ENCODE measurements around the gene CD248. TPM values are rescaled to one million over a fixed set of nuclear protein-coding genes. Genes with fewer than 3 reads are reported as not detected.
A peak's percentile ranks its signal among the peaks of the same experiment; 100 is the strongest.
"Not testable (repeated sequence)": the region's sequence is repeated elsewhere in the genome, so short reads cannot be mapped to it uniquely, and the experiment has no call there.

CD248 gene
- total RNA-seq, 1 donor from 2014 or later: not detected

DNA sequence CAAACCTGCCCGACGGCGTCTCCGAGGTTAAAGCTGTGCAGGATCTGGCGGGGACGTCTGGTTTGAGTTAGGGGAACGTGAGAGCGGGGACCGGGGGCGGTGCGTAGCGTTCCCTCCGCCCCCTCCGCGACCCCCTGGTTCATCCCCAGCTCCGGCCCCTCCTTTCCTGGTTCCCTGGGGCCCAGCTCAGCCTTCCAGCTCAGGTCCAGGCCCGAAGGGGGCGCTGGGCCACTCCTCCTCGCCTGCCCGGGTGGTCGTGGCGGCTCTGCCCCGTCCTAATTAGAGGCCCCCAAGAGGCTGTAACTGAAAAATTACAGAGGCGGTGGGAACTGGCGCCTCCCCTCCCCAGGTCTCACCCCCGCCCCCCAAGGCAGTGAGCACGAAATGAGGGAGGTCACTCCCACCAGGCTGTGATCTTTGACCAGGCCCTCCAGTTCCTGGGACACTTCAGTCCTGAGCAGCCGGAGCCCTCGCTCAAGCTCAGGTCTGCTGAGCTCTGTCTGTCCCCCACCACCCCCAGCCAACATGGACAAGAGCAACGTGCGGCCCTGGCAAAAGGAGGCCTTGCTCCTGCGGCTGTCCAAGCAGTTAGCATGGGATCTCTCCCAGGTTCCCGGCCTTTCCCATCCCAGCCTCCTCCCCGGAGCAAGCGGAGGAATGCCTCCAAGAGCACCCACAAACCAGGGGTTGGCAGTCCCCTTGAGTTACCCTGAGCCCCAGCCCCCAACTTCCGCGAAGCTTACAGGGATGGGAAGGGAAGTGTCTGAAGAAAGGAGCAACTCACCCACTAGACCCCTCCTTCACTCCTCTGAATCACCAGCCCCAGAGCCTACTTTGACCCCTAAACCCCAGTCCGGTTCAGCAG, 3.3 kb downstream of the CD248 start:
- no peak for DNase-seq (ENCODE audit: low read depth, low spot score)

DNA sequence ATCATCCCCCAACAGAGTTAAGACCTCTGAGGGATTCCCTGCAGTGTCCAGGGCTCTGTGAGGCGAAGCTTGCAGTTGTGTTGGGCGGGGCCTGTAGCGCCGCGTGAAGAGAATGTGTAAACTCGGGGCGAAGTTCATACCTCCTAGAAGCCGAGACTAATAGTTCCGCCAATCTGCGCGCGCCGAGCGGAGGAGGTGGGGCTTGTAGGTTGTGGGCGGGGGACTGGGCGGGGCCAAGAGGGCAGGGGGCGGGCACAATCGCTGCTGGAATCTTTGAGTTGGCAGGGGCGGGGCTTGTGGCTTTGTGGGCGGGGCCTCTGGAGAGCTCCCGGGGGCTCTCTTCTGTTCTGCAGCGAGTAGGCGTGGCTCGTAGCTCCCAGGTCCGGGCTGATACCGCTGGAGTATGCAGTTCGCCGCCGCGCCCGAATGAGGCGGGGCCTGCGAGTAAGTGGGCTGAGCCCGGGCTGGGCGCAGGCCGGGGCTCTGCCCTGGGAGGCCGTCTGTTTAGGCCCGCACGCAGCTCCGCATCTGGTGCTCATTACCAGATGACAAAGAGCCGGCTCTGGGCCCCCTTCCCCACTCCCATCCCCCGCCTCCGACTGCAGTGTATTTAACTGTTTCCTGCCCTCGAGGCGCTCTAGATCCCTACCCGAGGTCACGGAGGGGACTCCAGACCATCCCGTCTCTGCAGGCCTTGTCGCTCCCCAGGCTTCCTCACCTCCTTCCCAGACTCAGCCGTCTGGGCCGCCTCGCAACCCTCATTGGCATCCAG, 4.1 kb downstream of the CD248 start:
- peak; percentile 81 for DNase-seq (ENCODE audit: low read depth, low spot score)

DNA sequence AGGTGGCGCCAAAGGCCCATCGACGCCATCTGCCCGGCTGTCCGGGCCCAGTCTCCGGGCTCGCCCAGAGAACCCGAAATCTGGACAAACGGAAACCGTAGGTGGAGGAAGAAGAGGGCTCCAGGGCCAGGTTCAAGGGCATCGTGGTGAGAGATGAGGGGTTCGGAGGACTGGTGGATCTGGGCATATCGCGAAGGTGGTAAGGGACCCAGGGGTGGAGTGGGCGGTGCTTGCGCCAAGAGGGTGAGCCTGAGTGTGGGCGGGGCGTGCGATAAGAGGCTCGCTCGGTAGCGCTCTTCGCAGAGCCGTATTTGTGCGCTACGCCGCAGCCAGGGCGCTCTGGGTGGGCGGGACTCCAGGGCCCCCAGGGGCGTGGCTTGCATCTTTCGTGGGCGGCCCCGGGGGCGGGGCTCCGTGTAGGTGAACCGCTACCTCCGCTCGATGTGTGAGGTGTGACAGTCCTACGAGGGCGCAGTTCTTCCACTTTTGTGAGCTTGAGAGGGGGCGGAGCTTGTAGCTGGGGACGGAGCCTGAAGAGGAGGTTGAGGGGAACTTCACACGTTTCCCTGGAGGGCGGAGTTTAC, 4.8 kb downstream of the CD248 start:
- peak; percentile 71 for DNase-seq (ENCODE audit: low read depth, low spot score)

DNA sequence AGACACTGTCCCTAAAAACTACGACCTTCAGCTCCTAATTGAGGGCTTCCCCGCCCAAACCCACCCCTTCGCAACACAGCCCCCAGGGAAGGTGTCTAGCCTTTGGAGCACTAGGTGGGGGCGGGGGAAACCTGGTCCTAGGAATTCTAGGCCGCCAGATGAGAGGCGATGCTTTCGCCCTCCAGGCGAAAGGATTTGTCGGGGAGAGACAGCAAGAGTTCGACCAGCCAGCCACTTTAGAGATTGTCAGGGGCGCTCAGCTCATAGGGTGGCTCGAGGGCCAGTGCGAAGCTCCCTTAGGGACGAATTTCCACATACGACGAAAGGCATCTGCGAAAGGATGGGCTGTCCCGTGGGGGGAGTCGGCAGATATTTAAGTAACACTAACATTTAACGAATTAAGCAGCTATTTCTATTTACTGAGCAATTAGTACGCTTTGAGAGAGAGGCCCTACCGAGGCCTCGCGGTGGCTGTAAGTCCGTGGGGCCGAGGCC, 5.3 kb downstream of the CD248 start:
- no peak for DNase-seq (ENCODE audit: low read depth, low spot score)

DNA sequence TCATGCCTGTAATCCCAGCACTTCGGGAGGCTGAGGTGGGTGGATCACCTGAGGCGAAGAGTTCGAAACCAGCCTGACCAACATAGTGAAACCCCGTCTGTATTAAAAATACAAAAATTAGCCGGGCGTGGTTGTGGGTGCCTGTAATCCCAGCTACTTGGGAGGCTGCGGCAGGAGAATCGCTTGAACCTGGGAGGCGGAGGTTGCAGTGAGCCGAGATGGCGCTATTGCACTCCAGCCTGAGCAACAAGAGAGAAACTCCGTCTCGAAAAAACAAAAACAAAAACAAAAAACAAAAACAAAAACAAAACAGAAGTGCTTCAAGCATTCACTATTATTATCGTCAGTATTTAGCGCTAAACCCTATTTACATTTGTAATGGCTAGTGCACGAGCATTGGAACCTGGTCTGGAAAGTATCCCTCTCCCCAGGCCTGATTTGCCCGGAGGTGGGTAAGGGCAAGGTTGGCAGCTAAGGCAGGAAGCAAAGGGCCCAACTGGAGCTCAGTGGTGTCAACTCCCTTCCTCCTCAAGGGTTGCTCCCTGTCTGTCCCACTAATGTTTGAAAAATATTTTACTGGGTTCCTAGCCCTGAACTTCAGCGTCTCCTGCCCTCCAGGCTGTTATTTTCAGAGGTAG, 5.9 kb downstream of the CD248 start:
- not testable (repeated sequence) for DNase-seq (ENCODE audit: low read depth, low spot score)

DNA sequence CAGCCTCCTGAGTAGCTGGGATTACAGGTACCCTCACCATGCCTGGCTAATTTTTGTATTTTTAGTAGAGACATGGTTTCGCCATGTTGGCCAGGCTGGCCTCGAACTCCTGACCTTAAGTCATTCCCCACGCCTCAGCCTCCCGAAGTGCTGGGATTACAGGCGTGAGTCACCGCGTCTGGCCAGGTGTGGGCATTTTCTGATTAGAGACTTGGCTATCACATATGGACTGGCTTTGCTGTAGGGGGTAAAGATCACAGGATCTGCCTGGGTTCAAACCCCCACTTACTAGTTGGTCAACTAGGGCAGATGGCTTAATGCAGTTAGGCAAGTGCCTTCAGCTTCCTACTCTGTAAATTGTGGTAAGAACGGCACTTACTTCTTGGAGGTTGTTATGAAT, 6.5 kb downstream of the CD248 start:
- DNase-seq (ENCODE audit: low read depth, low spot score): no peak

DNA sequence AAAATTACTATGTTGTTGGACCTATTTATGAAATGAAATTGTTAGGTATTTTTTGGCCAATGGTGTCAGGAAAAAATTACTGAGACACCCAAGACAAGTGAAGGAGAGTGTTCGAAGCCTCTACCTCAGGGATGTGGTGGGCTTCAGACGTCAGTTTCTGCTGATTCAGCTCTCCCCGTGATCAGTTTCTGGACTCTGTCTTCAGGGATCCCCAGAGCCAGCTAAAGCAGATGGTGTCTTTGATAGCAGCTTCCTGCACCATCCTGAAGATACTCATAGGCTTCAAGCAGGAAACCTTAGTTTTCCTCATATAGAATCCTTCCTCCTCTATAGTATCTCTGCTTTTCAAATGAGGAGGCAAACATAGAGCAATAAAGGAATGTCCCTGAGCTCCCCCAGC, 7.4 kb downstream of the CD248 start:
- no peak for DNase-seq (ENCODE audit: low read depth, low spot score)

DNA sequence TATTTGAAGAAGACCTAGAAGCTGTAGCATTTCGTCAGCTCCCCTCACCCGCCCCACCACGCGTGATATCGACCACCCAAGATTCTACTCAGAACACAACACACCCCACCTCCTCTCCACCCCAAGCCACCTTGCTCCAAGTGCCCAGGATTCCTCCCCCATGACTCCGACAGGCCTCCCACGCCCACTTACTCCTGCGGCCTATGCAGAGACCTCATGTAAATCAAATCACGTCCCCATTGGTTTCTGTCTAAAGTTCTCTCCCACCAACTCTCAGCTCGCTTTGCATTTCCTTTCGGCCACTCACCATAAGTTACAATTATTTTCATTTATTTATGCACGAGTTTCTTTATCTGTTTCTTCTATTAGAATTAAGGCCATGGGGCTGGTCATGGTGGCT, 14.2 kb downstream of the CD248 start:
- no peak for DNase-seq (ENCODE audit: low read depth, low spot score)

DNA sequence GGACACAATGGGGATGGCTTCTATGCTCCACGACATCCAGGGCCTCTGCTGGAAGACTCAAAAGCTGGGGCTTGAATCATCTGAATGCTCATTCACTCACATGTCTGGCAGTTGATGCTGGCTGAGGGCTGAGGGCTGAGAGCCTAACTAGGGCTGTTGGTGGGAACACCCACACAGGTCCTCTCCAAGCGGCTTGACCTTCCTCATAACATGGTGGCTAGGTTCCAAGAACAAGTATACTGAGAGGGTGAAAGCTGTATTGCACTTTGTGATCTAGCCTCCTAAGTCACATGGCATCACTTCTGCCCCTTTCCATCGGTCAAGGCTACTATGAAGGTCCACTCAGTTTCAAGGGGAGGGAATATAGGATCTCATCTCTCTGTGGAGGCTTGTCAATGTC, 17.7 kb downstream of the CD248 start:
- DNase-seq (ENCODE audit: low read depth, low spot score): no peak

DNA sequence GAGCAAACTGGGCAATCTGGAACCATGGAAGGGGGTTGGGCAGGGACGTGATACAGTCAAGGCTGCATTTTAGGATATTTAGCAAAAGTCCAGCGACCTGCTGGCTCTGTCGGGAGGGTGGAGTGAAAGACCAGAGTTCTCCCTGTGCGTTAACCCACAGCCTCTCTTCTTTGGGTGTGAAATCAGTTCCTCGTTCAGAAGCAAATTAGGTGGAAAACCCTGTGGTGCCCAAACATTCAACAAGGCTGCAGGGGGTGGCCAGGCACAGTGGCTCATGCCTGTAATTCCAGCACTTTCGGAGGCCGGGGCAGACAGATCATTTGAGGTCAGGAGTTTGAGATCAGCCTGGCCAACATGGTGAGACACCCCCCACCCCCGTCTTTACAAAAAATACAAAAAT, 19.2 kb downstream of the CD248 start:
- DNase-seq (ENCODE audit: low read depth, low spot score): no peak

DNA sequence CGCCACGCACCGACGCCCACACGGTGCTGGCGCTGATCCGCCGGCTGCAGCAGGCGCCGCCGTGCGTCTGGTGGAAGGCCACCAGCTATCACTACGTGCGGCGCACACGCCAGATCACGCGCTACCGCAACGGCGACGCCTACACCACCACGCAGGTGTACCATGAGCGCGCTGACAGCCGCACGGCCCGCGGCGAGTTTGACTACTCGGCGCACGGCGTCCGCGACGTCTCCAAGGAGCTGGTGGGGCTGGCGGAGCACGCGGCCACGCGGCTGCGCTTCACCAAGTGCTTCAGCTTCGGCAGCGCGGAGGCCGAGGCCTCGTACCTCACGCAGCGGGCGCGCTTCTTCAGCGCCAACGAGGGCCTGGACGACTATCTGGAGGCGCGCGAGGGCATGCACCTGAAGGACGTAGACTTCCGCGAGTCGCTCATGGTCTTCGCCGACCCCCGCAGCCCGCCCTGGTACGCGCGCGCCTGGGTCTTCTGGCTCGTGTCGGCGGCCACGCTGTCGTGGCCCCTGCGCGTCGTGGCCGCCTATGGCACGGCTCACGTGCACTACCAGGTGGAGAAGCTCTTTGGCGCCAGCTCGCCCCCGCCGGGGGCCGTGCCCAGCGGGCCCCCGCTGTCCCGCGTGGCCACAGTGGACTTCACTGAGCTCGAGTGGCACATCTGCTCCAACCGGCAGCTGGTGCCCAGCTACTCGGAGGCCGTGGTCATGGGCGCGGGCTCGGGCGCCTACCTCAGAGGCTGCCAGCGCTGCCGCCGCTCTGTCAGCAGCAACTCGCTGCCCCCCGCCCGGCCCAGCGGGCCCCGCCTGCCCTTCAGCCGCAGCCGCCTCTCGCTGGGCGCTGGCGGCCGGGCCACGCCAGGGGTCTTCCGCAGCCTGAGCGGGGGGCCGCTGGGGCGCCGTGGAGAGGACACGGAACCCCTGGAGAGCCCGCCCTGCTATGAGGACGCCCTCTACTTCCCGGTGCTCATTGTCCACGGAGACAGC, 21.9 kb downstream of the CD248 start:
- no peak for DNase-seq (ENCODE audit: low read depth, low spot score)

DNA sequence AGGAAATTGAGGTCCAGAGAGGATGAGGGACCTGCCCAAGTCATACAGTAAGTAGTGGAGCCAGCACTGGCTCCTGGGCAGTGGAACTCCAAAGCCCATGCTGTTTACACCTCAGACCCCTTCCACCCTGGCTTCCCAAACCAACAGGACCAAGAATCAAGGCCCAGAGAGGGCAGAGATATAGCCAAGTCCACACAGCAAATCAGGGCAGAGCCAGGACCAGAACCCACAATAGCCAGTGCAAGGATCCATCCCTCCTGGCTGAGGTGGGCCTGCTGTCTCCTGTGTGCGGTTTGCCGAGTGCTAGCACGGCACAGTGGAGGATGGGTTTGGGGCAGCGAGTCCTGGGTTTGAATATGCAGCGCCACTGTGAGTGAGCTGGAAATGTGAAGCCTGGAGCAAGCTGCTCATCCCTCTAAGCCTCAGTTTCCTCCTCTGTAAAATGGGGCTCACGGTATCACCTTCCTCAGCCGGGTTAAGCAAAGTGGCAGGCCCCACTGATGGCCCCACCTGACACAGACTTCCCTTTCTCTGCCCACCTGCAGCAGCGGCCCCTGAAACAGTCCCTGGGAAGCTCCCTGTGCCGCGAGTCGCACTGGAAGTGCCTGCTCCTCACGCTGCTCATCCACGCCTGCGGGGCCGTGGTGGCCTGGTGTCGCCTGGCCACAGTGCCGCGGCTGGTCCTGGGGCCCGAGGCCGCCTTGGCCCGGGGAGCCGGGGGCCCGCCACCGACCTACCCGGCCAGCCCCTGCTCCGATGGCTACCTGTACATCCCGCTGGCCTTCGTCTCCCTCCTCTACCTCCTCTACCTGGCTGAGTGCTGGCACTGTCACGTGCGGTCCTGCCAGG, 22.8 kb downstream of the CD248 start:
- DNase-seq (ENCODE audit: low read depth, low spot score): no peak

DNA sequence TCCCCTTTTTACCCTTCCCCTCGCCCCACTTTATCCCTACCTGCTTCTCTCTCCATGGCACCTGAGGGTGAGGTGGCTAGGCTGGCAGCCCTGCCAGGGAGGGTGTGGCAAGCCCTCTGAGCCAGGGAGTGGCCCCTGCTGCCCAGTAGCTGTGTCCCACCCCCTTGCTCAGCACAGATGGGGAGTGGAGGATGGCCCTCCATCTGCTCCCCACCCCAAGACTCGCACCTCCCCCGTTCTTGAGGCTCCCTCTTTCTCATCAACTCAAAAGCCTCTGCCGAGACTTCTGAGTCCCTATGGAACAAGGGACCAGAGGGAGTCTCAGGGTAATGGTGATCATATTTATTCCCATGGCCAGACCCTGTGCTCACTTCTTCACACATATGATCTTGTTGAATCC, 23.5 kb downstream of the CD248 start:
- no peak for DNase-seq (ENCODE audit: low read depth, low spot score)

DNA sequence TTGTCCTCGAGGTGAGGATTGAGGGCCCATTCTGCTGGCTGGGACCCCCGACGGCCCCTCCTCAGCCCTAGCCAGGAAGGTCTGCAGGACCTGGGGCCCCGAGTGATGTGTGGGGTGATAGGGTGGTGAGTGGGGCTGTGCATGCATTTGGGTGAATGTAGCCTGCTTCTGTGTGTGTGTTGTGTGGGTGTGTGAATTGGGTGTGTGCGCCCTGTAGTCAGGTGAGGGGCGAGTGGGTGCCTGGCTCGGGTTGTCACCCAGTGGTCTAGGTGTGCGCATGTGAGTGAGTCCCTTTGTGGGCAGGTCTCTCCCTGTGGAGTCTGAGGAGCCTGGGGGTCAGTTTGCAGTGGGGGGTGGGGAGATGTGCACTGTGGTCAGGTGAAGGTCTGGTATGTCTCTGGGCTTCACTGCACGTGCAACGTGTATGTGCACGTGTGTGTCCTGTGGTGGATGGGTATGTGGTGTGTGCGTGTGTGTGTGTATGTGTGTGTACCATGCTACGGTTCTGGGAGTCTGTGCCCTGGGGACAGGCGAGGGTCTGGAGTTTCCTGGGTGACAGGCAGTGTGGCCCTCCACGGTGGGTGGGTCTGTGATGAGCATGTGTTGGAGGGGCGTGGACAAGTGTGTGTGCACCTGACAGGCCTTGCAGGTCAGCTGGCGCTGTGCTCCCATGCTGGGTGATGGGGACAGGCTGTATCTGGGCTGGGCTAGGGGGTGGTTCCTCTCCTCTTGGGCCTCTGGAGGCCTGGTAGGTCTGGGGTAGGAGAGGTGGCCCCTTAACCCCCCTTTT, 24.1 kb downstream of the CD248 start:
- no peak for DNase-seq (ENCODE audit: low read depth, low spot score)

DNA sequence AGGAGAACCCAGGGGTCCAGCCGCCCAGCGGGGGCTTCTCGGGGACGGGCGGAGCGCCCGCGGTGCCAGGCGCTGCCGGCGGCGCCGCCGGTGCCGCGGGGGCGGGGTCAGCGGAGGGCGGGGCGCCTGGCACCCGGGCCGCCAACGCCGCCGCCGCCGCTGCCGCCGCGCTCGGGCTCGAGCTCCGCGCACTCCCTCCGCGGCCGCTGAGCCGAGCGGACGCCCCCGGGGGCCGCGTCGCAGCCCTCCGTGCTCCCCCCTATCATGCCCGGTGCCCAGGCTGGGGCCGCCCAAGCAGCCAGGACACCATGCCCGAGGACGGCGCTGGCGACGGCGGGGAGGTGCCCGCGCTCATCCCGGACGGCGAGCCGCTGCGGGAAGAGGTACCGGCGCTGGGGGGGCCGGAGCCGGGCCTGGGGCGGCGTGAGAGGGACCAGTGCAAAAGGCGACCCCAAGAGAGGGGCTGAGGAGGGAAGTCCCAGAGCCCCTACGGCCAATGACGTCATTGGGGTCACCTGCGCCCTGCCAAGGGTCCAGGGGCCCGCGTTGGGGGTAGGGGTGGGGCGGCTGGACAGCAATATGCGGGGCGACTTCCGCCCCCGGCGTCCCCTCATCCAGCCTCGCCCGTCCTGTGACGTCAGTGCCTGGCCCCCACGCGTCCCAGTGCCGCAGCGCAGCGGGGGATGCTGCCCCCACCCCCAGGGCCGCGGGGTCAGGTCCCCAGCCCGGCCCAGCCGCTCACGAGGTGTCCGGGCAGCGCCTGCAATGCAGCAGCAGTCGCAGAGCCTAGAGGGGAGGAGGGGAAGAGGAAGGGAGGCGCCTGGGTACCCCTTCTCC, 24.9 kb downstream of the CD248 start, which contains the start of gene TMEM151A:
TMEM151A (plus strand) TSS at position 189 of the 837 bp plus-strand sequence; CDS start at position 309, 120 bp downstream.
- DNase-seq (ENCODE audit: low read depth, low spot score): no peak

DNA sequence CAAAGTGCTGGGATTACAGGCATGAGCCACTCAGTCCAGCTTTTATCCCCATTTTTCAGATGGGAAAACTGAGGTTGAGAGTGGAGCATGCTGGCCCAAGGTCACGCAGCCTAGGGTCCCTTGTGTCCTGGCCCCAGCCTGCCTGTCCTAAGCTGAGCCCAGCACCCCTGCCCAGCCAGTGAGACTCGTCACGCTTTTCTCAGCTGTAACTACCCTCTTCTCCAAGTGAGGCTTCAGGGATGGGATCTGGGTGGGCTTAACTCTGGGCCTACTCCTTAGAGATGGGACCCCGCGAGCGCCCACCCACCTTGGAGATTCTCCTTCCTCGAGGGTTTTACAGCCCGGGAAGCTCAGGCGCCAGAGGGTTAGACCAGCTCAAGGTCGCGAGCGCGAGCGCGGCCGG, 25.5 kb downstream of the CD248 start:
- no peak for DNase-seq (ENCODE audit: low read depth, low spot score)

DNA sequence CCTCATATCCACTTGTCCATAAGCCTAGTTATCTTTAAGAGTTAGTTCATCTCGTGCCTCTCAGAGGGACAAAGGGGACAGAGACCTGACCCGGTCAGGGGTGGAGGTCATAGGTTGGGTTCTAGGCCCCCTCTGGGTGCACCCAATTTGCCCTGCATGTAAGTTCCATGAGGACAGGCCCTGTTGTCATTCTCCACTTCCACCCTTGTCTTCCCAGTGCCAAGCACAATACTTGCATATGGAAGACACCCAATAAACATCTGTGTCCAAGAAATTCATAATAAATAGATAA, 26.6 kb downstream of the CD248 start:
- no peak for DNase-seq (ENCODE audit: low read depth, low spot score)

Data from pulmonary artery endothelial cell (primary cell).